DND-41 (cell line): ENCODE results near the gene FKBP14.

Experiments
- CTCF ChIP-seq: IDR thresholded peaks from 2 replicates; pipeline ENCODE4 v1.5.1; 2012; ENCODE audit warnings: borderline replicate concordance, low read length, moderate library complexity, mild to moderate bottlenecking; ENCODE audit not compliant: poor library complexity, severe bottlenecking; ENCODE audit errors: extremely low read depth
- EZH2 ChIP-seq: IDR thresholded peaks from 3 replicates; pipeline ENCODE4 v1.6.1; 2012; ENCODE audit warnings: borderline replicate concordance, low read depth, mild to moderate bottlenecking, moderate library complexity, low read length, inconsistent platforms; ENCODE audit not compliant: severe bottlenecking

GRCh38 chr7:30019960-30020359 lies 6.5 kb downstream of the FKBP14 start:
- no peak for TF ChIP-seq CTCF
- no peak for TF ChIP-seq EZH2
